Stimulated activated CD8-positive, alpha-beta memory T cell treated with anti-CD3 and anti-CD28 coated beads, Interleukin-7, amount 100 ng/mL, for 48 hours (primary cell): ENCODE results near the gene INVS.
"Not testable (repeated sequence)": the region's sequence is repeated elsewhere in the genome, so short reads cannot be mapped to it uniquely, and the experiment has no call there.

Experiments used
- DNase-seq, 2 donors: peaks; one replicate each; pipeline ENCODE4 v3.0.0-alpha.2; 2020; ENCODE audit warnings: low read depth in 1 of 2; ENCODE audit errors: extremely low read depth in 1 of 2

INVS gene

GRCh38 chr9:100098887-100099721 is at the start of gene INVS, which contains the start of gene ERP44:
TSS of gene INVS (plus strand) at chr9:100099243. CDS start at chr9:100104522, 5,279 bp downstream.
TSS of gene ERP44 (minus strand) at chr9:100099000. CDS start at chr9:100098840, 160 bp downstream.
- DNase-seq = peak; percentile 92 to 98

- no peak for DNase-seq
Measured at GRCh38 chr9:100049551-100049950, 49.5 kb upstream of the INVS start.

GRCh38 chr9:100052375-100052774 is 46.7 kb upstream of the INVS start:
- no peak for DNase-seq

- no peak for DNase-seq
Measured at GRCh38 chr9:100056561-100056960, 42.5 kb upstream of the INVS start.

GRCh38 chr9:100057624-100058023 is 41.4 kb upstream of the INVS start:
- no peak for DNase-seq

- no peak for DNase-seq
Measured at GRCh38 chr9:100058699-100059579, 40.1 kb upstream of the INVS start.

GRCh38 chr9:100062683-100063082 is 36.4 kb upstream of the INVS start:
- DNase-seq = not testable (repeated sequence)

GRCh38 chr9:100063185-100063584 is 35.9 kb upstream of the INVS start:
- DNase-seq = no peak

GRCh38 chr9:100064872-100065581 is 34.0 kb upstream of the INVS start:
- DNase-seq = no peak

- DNase-seq = no peak
Measured at GRCh38 chr9:100066539-100066938, 32.5 kb upstream of the INVS start.

GRCh38 chr9:100067990-100068389 is 31.1 kb upstream of the INVS start:
- not testable (repeated sequence) for DNase-seq

GRCh38 chr9:100069068-100069467 is 30.0 kb upstream of the INVS start:
- not testable (repeated sequence) for DNase-seq

- no peak for DNase-seq
Measured at GRCh38 chr9:100070104-100071041, 28.7 kb upstream of the INVS start.

- no peak for DNase-seq
Measured at GRCh38 chr9:100071271-100071670, 27.8 kb upstream of the INVS start.

GRCh38 chr9:100072805-100073204 is 26.2 kb upstream of the INVS start:
- DNase-seq = no peak

- DNase-seq = no peak
Measured at GRCh38 chr9:100074093-100074492, 24.9 kb upstream of the INVS start.

- DNase-seq = no peak
Measured at GRCh38 chr9:100074989-100075388, 24.1 kb upstream of the INVS start.

GRCh38 chr9:100076256-100076655 is 22.8 kb upstream of the INVS start:
- DNase-seq = not testable (repeated sequence)

GRCh38 chr9:100082782-100083181 is 16.3 kb upstream of the INVS start:
- DNase-seq = no peak
